Neural cell (in vitro differentiated cells): ENCODE measurements around the gene FAM3D.

Experiments
- CTCF ChIP-seq: fragments of 450-650 bp; IDR thresholded peaks from 2 replicates; pipeline ENCODE4 v1.5.1; 2014; ENCODE audit warnings: antibody characterized with exemption, mild to moderate bottlenecking, moderate library complexity; ENCODE audit not compliant: poor library complexity, severe bottlenecking
- EP300 ChIP-seq: fragments of 450-650 bp; conservative IDR thresholded peaks from 2 replicates; pipeline ENCODE4 v1.6.1; 2014; ENCODE audit warnings: antibody characterized with exemption, mild to moderate bottlenecking, moderate library complexity; ENCODE audit not compliant: poor library complexity, severe bottlenecking
- EZH2 ChIP-seq: fragments of 200-600, 300-800 bp; shearing (Covaris generic), sonication (generic); IDR thresholded peaks from 2 replicates; pipeline ENCODE4 v1.6.1; 2014; ENCODE audit warnings: antibody characterized with exemption, low read length, borderline replicate concordance, mild to moderate bottlenecking; ENCODE audit not compliant: insufficient read depth, poor library complexity, severe bottlenecking
- MXI1 ChIP-seq: fragments of 450-650 bp; conservative IDR thresholded peaks from 2 replicates; pipeline ENCODE4 v1.6.1; 2014; ENCODE audit warnings: antibody characterized with exemption, mild to moderate bottlenecking; ENCODE audit not compliant: poor library complexity, severe bottlenecking
- POLR2AphosphoS5 ChIP-seq: IDR thresholded peaks from 2 replicates; pipeline ENCODE4 v1.6.1; 2012
- RAD21 ChIP-seq: fragments of 450-650 bp; conservative IDR thresholded peaks from 2 replicates; pipeline ENCODE4 v1.6.1; 2014; ENCODE audit warnings: antibody characterized with exemption, mild to moderate bottlenecking, moderate library complexity
- REST ChIP-seq: IDR thresholded peaks from 2 replicates; pipeline ENCODE4 v1.6.1; 2012; ENCODE audit warnings: borderline replicate concordance
- SMC3 ChIP-seq: fragments of 450-650 bp; conservative IDR thresholded peaks from 2 replicates; pipeline ENCODE4 v1.6.1; 2014; ENCODE audit warnings: antibody characterized with exemption, mild to moderate bottlenecking, moderate library complexity; ENCODE audit not compliant: poor library complexity
- TAF1 ChIP-seq: IDR thresholded peaks from 2 replicates; pipeline ENCODE4 v1.6.1; 2012; ENCODE audit warnings: low read depth

DNA sequence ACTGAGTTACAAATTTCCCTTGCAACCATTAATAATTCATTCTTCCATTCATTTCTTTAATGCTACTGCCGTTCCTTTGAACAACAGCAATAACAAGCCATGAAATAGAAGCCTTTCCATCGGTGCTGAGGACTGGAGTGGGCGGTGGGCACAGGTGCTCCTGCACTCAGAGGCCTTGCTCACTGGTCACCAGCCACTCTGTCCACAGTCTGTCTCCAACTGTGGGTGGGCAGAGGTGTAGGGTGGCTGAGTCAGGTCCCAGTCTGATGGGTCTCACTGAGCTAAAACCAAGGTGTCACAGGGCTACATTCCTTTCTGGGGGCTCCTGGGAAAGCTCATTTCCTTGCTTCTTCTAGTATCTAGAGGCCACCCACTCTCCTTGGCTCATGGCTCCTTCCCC is 6.3 kb upstream of the FAM3D start:
- no peak for TF ChIP-seq CTCF
- no peak for TF ChIP-seq POLR2AphosphoS5
- TF ChIP-seq TAF1, result no peak
- TF ChIP-seq REST, result no peak
- TF ChIP-seq RAD21, result no peak
- no peak for TF ChIP-seq EZH2
- TF ChIP-seq MXI1, result no peak
- no peak for TF ChIP-seq EP300
- no peak for TF ChIP-seq SMC3
